ENCODE results near the gene TLE1.
"Not testable (repeated sequence)": the region's sequence is repeated elsewhere in the genome, so short reads cannot be mapped to it uniquely, and the experiment has no call there.

Gene TLE1

GRCh38 chr9:81601639-81602623, 87.4 kb downstream of the TLE1 start:
- no peak for DNase-seq (ENCODE audit: low read depth in 3 of 3)

- DNase-seq (ENCODE audit: low read depth in 3 of 3): no peak
These were observed 88.7 kb downstream of the TLE1 start for GRCh38 chr9:81600631-81601030.

GRCh38 chr9:81599837-81600236, 89.5 kb downstream of the TLE1 start:
- DNase-seq (ENCODE audit: low read depth in 3 of 3): no peak

- no peak for DNase-seq (ENCODE audit: low read depth in 3 of 3)
These were observed 90.5 kb downstream of the TLE1 start for GRCh38 chr9:81598811-81599210.

GRCh38 chr9:81598123-81598497, 91.2 kb downstream of the TLE1 start:
- DNase-seq (ENCODE audit: low read depth in 3 of 3): no peak

- DNase-seq (ENCODE audit: low read depth in 3 of 3): no peak
These were observed 91.8 kb downstream of the TLE1 start for GRCh38 chr9:81597419-81598122.

GRCh38 chr9:81596679-81597418, 92.5 kb downstream of the TLE1 start:
- DNase-seq (ENCODE audit: low read depth in 3 of 3): no peak

- DNase-seq (ENCODE audit: low read depth in 3 of 3): no peak
These were observed 93.3 kb downstream of the TLE1 start for GRCh38 chr9:81595887-81596543.

- not testable (repeated sequence) for DNase-seq (ENCODE audit: low read depth in 3 of 3)
These were observed 94.1 kb downstream of the TLE1 start for GRCh38 chr9:81595293-81595692.

- no peak for DNase-seq (ENCODE audit: low read depth in 3 of 3)
These were observed 94.9 kb downstream of the TLE1 start for GRCh38 chr9:81594415-81594814.

- DNase-seq (ENCODE audit: low read depth in 3 of 3): no peak
These were observed 96.5 kb downstream of the TLE1 start for GRCh38 chr9:81592887-81593266.

GRCh38 chr9:81591791-81592190, 97.6 kb downstream of the TLE1 start:
- no peak for DNase-seq (ENCODE audit: low read depth in 3 of 3)

GRCh38 chr9:81590688-81591087, 98.7 kb downstream of the TLE1 start:
- no peak for DNase-seq (ENCODE audit: low read depth in 3 of 3)

- no peak for DNase-seq (ENCODE audit: low read depth in 3 of 3)
These were observed 99.5 kb downstream of the TLE1 start for GRCh38 chr9:81589819-81590218.

GRCh38 chr9:81589392-81589791, 100.0 kb downstream of the TLE1 start:
- no peak for DNase-seq (ENCODE audit: low read depth in 3 of 3)

- no peak for DNase-seq (ENCODE audit: low read depth in 3 of 3)
These were observed 101.0 kb downstream of the TLE1 start for GRCh38 chr9:81588148-81588871.

GRCh38 chr9:81586786-81587185, 102.6 kb downstream of the TLE1 start:
- no peak for DNase-seq (ENCODE audit: low read depth in 3 of 3)

GRCh38 chr9:81585191-81585763, 104.1 kb downstream of the TLE1 start:
- no peak for DNase-seq (ENCODE audit: low read depth in 3 of 3)

- no peak for DNase-seq (ENCODE audit: low read depth in 3 of 3)
These were observed 105.2 kb downstream of the TLE1 start for GRCh38 chr9:81584099-81584498.

- DNase-seq (ENCODE audit: low read depth in 3 of 3): no peak
These were observed 107.4 kb downstream of the TLE1 start for GRCh38 chr9:81581986-81582385.

- DNase-seq (ENCODE audit: low read depth in 3 of 3): no peak
These were observed 110.0 kb downstream of the TLE1 start for GRCh38 chr9:81579381-81579780.
